ENCODE data around the gene RNU6-1.

Gene RNU6-1

DNA sequence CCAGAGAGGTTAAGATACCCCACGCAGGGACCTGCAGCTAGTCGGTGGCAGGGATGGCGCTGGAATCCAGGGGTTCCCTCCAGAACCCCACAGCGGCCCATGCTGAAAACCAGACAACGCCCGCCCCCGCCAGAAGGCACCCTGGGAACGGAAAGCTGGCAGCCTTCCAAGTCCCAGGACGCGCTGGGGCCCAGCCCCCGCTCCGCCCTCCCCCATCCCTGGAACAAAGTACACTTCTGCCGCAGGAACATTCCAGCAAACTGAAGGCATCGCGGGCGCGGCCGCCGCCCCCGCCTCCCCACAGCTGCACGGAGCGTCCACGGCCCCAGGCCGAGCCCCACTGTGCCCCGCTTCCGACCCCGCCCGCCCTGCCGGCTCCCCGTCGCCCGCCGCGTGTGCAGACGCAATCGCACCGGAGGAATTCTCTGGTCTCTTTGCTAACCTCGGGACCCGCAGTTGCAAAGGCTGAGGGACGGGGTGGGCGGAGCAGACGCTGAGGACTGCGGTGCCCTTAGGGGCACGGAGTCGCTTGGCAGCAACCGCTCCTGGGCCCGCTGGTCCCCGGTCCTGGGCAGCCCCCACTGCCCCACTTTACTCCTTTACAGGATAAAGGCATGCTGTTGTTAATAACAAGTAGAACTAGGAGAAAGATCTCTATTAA is 44.8 kb upstream of the RNU6-1 start (continued):
- TF ChIP-seq WT1 (tag by site-specific recombination; IDR thresholded peaks at IDR 0.05) (peak; percentile 55), SP3 (tag by site-specific recombination; IDR thresholded peaks at IDR 0.05) (peak; percentile 51), ZNF768 (tag by site-specific recombination; IDR thresholded peaks at IDR 0.05) (0 out of 2 replicates have a peak, but pooled peaks have one; percentile 1), KLF8 (tag by site-specific recombination; IDR thresholded peaks at IDR 0.05) (peak; percentile 40; the same call in 1 of the 2 replicates), ZNF24 (tag by site-specific recombination; IDR thresholded peaks at IDR 0.05) (no peak), ZSCAN30 (tag by site-specific recombination; IDR thresholded peaks at IDR 0.05) (peak; percentile 72; the same call in 1 of the 2 replicates), ZNF423 (tag by site-specific recombination; IDR thresholded peaks at IDR 0.05) (0 out of 2 replicates have a peak, but pooled peaks have one; percentile 31), PRDM1 (tag by site-specific recombination; IDR thresholded peaks at IDR 0.05) (no peak), ZNF501 (tag by site-specific recombination; IDR thresholded peaks at IDR 0.05) (no peak), KLF16 (tag by site-specific recombination; IDR thresholded peaks at IDR 0.05) (0 out of 2 replicates have a peak, but pooled peaks have one; percentile 58), ZNF514 (tag by site-specific recombination; IDR thresholded peaks at IDR 0.05) (no peak), ZXDB (tag by site-specific recombination; IDR thresholded peaks at IDR 0.05) (peak; percentile 73), ZNF394 (tag by site-specific recombination; IDR thresholded peaks at IDR 0.05; ENCODE audit: borderline replicate concordance) (no peak), TCF7L2 (IDR thresholded peaks at IDR 0.05; ENCODE audit: borderline replicate concordance, low read depth, low read length) (no peak; the same call in 1 of the 2 replicates), KLF7 (tag by site-specific recombination; IDR thresholded peaks at IDR 0.05; ENCODE audit: borderline replicate concordance) (peak; percentile 79), ZNF76 (tag by site-specific recombination; IDR thresholded peaks at IDR 0.05; ENCODE audit: borderline replicate concordance, low read depth) (peak; percentile 91), SP2 (tag by site-specific recombination; IDR thresholded peaks at IDR 0.05) (peak; percentile 49)
- TF ChIP-seq, protein P1, sequence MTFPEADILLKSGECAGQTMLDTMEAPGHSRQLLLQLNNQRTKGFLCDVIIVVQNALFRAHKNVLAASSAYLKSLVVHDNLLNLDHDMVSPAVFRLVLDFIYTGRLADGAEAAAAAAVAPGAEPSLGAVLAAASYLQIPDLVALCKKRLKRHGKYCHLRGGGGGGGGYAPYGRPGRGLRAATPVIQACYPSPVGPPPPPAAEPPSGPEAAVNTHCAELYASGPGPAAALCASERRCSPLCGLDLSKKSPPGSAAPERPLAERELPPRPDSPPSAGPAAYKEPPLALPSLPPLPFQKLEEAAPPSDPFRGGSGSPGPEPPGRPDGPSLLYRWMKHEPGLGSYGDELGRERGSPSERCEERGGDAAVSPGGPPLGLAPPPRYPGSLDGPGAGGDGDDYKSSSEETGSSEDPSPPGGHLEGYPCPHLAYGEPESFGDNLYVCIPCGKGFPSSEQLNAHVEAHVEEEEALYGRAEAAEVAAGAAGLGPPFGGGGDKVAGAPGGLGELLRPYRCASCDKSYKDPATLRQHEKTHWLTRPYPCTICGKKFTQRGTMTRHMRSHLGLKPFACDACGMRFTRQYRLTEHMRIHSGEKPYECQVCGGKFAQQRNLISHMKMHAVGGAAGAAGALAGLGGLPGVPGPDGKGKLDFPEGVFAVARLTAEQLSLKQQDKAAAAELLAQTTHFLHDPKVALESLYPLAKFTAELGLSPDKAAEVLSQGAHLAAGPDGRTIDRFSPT (tag by site-specific recombination; IDR thresholded peaks at IDR 0.05) = peak; percentile 79
- TF ChIP-seq, protein P2, sequence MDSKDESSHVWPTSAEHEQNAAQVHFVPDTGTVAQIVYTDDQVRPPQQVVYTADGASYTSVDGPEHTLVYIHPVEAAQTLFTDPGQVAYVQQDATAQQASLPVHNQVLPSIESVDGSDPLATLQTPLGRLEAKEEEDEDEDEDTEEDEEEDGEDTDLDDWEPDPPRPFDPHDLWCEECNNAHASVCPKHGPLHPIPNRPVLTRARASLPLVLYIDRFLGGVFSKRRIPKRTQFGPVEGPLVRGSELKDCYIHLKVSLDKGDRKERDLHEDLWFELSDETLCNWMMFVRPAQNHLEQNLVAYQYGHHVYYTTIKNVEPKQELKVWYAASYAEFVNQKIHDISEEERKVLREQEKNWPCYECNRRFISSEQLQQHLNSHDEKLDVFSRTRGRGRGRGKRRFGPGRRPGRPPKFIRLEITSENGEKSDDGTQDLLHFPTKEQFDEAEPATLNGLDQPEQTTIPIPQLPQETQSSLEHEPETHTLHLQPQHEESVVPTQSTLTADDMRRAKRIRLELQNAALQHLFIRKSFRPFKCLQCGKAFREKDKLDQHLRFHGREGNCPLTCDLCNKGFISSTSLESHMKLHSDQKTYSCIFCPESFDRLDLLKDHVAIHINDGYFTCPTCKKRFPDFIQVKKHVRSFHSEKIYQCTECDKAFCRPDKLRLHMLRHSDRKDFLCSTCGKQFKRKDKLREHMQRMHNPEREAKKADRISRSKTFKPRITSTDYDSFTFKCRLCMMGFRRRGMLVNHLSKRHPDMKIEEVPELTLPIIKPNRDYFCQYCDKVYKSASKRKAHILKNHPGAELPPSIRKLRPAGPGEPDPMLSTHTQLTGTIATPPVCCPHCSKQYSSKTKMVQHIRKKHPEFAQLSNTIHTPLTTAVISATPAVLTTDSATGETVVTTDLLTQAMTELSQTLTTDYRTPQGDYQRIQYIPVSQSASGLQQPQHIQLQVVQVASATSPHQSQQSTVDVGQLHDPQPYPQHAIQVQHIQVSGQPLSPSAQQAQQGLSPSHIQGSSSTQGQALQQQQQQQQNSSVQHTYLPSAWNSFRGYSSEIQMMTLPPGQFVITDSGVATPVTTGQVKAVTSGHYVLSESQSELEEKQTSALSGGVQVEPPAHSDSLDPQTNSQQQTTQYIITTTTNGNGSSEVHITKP (tag by site-specific recombination; IDR thresholded peaks at IDR 0.05) = peak; percentile 16; the same call in 1 of the 2 replicates
- TF ChIP-seq, protein P3, sequence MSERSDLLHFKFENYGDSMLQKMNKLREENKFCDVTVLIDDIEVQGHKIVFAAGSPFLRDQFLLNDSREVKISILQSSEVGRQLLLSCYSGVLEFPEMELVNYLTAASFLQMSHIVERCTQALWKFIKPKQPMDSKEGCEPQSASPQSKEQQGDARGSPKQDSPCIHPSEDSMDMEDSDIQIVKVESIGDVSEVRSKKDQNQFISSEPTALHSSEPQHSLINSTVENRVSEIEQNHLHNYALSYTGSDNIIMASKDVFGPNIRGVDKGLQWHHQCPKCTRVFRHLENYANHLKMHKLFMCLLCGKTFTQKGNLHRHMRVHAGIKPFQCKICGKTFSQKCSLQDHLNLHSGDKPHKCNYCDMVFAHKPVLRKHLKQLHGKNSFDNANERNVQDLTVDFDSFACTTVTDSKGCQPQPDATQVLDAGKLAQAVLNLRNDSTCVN (tag by site-specific recombination; optimal IDR thresholded peaks at IDR 0.05) = peak; percentile 72
- TF ChIP-seq, protein P4, sequence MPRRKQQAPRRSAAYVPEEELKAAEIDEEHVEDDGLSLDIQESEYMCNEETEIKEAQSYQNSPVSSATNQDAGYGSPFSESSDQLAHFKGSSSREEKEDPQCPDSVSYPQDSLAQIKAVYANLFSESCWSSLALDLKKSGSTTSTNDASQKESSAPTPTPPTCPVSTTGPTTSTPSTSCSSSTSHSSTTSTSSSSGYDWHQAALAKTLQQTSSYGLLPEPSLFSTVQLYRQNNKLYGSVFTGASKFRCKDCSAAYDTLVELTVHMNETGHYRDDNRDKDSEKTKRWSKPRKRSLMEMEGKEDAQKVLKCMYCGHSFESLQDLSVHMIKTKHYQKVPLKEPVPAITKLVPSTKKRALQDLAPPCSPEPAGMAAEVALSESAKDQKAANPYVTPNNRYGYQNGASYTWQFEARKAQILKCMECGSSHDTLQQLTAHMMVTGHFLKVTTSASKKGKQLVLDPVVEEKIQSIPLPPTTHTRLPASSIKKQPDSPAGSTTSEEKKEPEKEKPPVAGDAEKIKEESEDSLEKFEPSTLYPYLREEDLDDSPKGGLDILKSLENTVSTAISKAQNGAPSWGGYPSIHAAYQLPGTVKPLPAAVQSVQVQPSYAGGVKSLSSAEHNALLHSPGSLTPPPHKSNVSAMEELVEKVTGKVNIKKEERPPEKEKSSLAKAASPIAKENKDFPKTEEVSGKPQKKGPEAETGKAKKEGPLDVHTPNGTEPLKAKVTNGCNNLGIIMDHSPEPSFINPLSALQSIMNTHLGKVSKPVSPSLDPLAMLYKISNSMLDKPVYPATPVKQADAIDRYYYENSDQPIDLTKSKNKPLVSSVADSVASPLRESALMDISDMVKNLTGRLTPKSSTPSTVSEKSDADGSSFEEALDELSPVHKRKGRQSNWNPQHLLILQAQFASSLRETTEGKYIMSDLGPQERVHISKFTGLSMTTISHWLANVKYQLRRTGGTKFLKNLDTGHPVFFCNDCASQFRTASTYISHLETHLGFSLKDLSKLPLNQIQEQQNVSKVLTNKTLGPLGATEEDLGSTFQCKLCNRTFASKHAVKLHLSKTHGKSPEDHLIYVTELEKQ (tag by site-specific recombination; IDR thresholded peaks at IDR 0.05; ENCODE audit: borderline replicate concordance) = no peak
- TF ChIP-seq, protein P5, sequence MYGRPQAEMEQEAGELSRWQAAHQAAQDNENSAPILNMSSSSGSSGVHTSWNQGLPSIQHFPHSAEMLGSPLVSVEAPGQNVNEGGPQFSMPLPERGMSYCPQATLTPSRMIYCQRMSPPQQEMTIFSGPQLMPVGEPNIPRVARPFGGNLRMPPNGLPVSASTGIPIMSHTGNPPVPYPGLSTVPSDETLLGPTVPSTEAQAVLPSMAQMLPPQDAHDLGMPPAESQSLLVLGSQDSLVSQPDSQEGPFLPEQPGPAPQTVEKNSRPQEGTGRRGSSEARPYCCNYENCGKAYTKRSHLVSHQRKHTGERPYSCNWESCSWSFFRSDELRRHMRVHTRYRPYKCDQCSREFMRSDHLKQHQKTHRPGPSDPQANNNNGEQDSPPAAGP (tag by site-specific recombination; IDR thresholded peaks at IDR 0.05) = peak; percentile 86
- TF ChIP-seq, protein P6, sequence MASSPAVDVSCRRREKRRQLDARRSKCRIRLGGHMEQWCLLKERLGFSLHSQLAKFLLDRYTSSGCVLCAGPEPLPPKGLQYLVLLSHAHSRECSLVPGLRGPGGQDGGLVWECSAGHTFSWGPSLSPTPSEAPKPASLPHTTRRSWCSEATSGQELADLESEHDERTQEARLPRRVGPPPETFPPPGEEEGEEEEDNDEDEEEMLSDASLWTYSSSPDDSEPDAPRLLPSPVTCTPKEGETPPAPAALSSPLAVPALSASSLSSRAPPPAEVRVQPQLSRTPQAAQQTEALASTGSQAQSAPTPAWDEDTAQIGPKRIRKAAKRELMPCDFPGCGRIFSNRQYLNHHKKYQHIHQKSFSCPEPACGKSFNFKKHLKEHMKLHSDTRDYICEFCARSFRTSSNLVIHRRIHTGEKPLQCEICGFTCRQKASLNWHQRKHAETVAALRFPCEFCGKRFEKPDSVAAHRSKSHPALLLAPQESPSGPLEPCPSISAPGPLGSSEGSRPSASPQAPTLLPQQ (tag by site-specific recombination; IDR thresholded peaks at IDR 0.05) = peak; percentile 90
- TF ChIP-seq, protein P7, sequence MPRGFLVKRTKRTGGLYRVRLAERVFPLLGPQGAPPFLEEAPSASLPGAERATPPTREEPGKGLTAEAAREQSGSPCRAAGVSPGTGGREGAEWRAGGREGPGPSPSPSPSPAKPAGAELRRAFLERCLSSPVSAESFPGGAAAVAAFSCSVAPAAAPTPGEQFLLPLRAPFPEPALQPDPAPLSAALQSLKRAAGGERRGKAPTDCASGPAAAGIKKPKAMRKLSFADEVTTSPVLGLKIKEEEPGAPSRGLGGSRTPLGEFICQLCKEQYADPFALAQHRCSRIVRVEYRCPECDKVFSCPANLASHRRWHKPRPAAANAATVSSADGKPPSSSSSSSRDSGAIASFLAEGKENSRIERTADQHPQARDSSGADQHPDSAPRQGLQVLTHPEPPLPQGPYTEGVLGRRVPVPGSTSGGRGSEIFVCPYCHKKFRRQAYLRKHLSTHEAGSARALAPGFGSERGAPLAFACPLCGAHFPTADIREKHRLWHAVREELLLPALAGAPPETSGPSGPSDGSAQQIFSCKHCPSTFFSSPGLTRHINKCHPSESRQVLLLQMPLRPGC (tag by site-specific recombination; IDR thresholded peaks at IDR 0.05) = peak; percentile 85

Data from HEK293 (cell line).